HG02571 (cell line): ENCODE data around the gene CHTF18.
"Not testable (repeated sequence)": the region's sequence is repeated elsewhere in the genome, so short reads cannot be mapped to it uniquely, and the experiment has no call there.

ENCODE experiments used
- ATAC-seq: cut with Tn5 transposase; IDR thresholded peaks from one replicate; pipeline ENCODE4 v1.9.1; 2021; ENCODE audit warnings: mild to moderate bottlenecking, moderate library complexity; ENCODE audit not compliant: unreplicated experiment

Gene CHTF18

DNA sequence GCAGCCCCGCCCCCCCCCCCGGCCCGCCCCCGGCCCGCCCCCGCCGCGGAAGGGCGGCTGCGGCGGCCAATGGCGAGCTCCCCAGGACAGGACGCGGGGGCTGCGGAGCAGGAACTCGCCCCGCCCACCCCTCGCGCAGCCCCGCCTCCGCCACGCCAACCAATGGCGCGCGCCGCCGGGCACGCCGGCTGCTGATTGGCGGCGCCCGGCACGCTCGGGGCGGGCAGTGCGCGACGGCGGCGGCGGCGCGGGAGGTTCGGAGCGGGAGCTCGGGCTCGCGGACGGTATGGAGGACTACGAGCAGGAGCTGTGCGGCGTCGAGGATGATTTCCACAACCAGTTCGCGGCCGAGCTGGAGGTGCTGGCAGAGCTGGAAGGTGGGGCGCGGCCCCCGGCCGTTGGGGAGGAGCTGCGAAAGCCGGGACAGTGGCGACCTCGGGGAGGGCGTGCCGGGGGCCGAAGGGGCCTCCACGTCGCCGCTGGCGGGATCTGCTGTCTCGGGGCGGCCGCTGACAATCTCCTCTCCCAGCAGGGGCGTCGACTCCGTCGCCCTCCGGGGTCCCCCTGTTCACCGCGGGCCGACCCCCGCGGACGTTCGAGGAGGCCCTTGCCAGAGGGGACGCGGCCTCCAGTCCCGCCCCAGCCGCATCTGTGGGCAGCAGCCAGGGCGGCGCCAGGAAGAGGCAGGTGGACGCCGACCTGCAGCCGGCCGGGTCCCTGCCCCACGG, at the start of gene CHTF18:
CHTF18 (plus strand) TSS at position 222 of the 728 bp plus-strand sequence; CDS start at position 287, 65 bp downstream.
- ATAC-seq = peak; percentile 63

DNA sequence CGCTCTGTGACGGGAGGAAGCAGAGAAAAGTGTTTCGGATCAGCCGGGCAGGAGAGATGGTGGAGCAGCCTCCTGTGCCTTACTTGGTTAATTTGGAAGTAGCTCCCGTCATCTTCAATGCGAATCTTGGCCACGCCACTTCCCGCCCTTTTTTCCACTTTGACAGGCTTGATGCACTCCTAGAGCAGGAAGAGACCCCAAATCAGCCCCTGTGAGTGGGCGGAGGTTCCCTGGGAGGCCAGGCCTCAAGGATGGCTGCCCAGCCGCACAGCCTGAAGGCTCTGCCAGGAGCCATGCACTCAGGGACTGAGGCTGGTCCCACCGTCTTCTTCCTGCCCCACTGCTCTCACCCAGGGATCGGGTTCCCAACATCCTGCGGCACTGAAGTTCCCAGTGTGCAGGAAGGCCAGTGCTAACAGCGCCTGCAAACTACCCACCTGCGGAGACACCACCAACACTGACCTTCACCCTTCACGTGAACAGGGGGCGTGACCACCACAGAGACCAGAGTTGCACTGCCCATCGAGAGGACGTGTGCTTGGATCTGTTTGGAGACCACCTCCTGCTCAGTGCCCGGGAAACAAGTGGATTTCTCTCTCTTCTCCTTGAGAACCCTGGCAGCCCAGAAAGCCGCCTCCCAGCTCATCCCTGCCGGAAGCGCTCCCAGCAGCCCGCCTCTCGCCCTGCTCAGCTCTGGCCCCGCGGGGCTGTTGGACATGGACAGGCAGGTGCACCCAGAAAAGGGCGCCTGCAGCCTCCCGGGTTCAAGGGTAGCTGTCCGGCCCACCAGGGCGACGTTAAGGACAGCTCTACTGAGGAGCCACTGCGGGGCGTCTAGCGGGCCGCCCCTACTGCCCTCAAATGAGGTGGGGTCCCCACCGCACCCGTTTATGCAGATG, 48.6 kb upstream of the CHTF18 start:
- no peak for ATAC-seq

DNA sequence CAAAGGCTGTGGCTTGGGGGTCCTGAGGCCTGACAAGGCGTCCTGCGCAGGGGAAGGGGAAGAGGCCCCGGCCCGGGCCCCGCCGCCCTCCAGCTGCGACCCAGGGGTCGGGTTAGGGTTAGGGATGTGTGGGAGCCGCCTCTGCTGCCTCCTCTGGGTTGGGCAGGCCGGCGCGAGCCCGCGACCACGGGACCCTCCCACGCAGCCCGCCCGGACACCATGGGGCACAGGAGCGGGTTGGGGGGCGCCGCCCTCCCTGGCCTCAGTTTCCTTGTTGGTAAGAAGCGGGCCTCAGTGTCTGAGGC, 48.0 kb upstream of the CHTF18 start:
- no peak for ATAC-seq

DNA sequence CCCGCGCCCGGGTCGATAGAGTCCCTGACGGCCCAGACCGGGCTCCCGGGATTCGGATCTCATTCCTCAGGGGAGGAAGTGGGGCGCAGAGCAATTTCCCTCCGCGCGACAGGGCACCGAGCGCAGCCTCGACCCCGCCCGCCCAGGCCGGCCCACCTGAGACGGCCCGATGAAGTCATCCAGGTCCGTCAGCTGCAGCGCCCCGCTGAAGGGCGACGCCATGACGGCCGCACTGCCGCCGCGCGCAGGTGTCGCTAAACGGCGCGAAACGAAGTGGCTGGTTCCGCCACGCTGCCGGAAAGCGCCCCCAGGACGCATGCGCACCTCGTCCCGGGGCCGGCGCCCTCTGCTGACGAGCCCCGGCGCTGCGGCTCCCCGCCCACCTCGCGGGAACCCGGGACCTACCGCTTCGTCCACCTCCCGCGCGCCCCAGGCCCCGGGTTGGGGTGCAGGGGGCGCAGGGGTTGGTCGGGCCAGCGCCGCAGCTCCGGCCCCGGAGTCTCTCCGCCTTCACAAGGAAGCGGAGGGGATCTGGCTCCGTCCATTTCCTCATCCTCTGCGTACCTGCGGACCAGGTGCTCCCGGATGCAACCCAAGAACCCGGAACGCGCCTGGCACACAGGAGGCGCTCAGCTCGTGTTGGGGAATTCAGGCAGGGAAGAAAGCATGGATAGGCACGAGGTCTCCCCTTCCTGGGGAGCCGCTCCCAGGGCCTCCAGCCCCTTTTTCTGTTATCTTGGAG, 47.5 kb upstream of the CHTF18 start, which contains the start of gene CIAO3:
CIAO3 (minus strand) TSS at position 234 of the 742 bp plus-strand sequence; CDS start at position 222, 12 bp downstream.
- peak; percentile 71 for ATAC-seq

DNA sequence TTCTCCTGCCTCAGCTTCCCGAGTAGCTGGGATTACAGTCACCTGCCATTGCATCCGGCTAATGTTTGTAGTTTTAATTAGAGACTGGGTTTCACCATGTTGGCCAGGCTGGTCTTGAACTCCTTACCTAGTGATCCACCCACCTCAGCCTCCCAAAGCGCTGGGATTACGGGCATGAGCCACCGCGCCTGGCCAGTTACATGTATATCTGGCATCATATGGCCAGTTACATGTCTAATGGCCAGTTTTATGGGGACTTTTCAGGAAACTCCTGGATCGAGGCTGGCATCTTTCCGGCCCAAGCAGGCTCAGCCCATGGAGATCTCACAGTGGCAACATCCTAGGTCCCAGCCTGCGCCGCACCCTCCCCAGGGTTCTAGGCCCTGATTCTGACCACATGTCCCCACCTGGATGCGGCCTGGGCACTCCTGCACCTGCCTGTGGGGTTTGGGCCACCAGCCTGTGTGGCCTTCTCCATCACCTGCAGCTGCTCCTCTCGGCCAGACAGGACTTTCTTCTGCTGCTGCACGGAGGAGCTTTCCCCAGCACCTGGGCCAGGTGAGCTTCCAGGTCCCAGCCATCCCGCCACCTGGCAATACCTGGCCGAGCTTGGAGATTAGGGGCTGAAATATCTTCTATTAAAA, 46.3 kb upstream of the CHTF18 start:
- no peak for ATAC-seq

DNA sequence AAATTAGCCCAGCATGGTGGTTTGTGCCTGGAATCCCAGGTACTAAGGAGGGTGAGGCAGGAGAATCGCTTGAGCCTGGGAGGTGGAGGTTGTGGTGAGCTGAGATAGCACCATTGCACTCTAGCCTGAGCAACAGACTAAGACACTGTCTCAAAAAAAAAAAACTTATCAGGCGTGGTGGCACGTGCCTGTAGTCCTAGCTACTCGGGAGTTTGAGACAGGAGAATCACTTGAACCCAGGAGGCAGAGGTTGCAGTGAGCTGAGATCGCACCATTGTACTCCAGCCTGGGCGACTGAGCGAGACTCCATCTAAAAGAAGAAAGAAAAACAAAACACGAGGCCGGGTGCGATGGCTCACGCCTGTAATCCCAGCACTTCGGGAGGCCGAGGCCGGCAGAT, 45.5 kb upstream of the CHTF18 start:
- not testable (repeated sequence) for ATAC-seq

DNA sequence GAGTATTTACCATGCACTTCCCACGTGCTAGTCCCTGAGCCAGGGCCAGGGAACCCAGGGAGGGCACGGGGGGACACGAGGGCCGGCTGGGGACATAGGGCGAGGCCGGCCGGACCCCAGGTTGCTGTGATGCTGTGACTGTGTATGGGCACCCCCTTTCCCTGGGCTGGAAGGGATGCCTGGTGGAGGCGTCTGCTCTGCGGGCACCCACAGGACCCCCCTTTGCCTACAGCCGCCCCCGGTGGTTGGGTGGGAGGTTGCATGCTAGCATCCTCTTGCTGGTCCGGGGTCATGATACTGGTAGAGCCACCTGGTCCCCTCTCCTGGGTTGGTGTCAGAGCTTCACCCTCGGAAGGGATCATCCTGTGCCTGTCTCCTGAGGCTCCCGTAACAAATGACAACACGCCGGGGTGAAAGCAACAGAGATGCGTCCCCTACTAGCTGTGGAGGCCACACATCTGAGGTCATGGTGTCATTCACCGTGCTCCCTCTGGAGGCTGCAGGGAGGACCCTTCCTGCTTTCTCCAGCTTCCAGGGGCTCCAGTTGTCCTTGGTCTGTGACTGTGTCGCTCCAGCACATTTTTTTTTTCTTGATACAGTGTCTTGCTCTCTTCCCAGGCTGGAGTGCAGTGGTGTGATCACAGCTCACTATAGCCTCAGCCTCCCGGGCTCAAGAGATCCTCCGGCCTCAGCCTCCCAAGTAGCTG, 44.5 kb upstream of the CHTF18 start:
- ATAC-seq = no peak

DNA sequence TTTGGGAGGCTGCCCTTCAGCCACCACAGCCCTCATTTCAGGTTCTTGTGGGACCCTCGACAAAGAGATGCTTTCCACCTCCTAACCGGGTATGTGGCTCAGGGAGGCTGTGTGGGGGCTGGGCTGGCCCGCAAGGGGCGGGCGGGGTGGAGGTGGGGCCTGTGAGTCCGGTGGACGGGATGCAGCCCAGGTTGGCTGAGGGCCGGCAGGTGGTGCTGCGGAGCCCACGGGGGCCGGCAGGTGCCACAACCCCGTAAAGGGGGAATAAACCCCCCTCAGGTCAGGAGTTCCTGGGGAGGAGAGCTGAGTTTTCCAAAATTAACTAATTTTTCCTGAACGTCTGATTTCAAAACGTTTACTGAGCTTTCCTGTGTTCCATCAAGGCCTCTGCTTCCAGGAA, 42.7 kb upstream of the CHTF18 start:
- no peak for ATAC-seq

DNA sequence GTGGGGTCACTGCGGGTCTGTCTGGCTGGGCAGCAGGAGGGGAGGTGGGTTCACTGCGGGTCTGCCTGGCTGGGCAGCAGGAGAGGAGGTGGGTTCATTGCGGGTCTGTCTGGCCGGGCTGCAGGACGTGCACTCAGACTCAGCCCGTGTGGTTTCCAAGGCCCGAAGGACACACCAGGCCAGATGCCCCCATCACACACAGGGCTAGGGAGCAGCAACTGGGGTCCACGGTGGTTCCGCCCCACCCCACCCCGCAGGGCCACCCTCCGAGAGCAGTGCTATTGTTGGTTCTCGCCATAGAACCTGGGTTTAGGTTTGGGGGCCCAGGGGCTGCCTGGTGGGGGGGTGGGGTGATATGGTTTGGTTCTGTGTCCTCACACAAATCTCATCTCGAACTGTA, 41.8 kb upstream of the CHTF18 start:
- ATAC-seq = no peak

DNA sequence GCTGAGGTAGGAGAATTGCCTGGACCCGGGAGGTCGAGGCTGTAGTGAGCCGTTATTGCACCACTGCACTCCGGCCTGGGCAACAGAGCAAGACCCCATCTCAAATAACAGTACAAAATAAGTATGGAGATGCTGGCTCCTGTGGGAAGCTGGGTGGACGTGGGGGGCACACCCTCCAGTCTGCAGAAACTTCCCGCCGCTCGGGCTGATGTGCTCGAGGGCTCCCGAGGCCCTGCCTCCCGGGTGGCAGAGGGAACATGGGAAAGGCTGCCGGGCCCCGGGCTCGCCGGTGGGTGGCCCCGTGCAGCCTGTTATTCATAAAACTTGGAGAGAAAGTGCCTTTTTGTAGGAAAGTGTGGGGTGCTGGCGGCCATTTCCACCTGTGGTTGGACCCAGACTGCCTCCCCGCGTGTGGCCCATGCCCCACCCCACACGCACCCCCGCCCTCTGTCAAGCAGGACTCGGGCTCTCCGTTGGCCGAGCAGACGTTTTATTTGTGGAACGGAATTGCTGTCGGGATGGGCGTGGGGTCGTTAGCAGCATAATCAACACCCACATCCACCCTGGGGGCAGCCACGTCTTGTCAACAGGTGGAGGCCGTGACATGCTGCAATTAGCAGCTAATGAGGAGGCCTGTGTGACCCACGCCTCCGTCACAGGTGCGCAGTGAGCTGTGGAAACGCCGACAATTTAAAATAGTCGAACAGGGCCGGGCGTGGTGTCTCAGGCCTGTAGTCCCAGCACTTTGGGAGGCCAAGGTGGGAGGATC, 40.3 kb upstream of the CHTF18 start:
- ATAC-seq = no peak

DNA sequence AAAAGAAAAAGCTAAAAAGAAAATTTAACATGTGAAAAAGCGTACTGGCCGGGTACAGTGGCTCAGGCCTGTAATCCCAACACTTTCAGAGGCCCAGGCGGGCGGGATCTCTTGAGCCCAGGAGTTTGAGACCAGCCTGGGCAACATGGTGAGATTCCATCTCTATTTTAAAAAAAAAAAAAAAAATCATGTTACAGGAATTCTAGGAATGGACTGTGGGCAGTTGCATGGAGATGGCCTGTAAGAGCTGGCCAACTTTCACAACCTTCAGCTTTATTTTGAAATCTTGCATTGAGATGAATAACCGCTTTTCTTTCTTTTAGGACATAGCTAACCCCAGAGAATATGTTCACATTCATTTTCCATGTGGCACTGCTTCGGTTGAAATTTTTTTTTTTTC, 39.4 kb upstream of the CHTF18 start:
- ATAC-seq = no peak

DNA sequence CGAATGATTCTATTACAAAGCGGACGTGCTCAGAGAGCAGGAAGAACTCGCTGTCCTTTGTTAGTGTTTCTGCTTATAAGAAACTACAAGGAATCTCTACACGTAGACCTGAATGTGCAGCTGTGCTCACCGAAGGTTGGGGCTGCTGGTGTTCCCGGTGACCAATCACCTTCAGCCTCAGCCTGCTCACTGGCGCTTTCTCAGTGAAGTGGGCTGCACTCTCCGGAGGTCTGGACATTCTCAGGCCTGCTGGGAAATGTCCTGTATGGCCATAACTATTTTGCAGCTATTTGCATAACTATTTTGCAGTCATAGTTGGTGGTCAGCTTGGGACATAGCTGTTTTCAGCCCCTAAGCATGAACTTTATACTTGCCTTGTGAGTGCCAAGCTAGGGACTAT, 37.9 kb upstream of the CHTF18 start:
- no peak for ATAC-seq

DNA sequence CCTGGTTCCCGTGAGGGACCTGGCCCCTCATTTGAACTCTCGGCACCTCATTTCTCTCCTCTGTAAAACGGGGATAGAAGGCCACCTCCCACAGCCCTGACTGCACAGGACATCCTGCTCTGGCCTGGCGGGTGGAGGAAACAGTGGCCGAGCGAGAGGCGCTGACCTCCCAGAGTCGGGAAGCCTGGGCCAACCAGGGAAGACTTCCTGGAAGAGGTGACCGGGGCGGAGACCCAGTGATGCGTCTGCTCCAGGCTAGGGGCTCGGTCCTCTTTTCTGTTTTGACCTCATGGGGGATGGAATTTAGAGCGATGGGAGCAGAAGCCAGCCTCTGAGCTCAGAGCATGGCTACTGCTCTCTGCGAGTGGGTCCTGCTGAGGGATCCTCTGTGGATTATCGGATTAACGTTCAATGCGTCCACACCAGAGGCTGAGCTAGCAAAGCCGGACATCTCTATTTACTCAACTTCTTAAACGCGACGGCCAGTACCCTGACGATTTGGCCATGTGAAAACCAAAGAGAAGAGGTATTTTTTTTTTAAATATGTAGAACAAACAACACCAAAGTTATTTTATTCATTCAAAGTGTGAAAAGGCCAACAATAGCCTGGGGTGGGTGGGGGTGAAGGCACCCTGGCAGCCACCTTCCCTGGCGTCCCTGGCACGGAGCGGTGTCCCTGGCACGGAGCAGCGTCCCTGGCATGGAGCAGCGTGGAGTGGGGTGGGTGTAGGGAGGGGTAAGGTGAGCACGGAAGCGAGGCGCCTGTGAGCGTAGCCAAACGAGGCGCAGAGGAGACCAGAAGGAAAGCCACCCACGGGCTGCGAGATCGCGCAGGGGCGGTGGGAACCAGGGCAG, 37.0 kb upstream of the CHTF18 start:
- ATAC-seq = no peak

DNA sequence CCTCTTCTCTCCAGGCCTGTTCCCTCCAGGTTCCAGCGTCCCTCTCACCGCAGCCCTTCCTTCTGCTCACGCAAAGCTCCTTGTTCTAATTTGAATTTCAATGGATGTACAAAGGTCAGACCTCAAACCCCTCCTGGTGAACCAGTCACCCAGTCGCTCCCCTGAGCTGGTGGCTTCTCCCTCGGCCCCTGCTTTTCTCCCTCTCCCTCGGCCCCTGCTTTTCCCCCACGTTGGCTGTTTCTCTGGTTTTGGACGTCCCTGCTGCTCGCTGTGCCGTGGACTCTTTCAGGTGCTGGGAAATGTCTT, 36.5 kb upstream of the CHTF18 start:
- ATAC-seq = no peak

DNA sequence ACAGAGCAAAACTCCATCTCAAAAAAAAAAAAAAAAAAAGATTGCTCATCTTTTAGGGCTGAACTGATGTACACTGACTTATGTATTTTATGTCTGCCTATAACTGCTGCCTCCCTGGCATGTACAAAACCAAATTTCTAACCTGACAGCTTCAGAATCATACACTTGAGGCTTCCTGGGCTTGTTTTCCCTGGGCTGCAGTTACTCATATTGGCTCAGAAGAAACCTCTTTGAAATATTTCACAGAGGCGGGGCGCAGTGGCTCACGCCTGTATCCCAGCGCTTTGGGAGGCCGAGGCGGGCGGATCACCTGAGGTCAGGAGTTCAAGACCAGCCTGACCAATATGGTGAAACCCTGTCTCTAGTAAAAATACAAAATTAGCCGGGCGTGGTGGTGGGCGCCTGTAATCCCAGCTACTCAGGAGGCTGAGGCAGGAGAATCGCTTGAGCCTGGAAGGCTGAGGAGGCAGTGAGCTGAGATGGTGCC, 34.3 kb upstream of the CHTF18 start:
- ATAC-seq = not testable (repeated sequence)

DNA sequence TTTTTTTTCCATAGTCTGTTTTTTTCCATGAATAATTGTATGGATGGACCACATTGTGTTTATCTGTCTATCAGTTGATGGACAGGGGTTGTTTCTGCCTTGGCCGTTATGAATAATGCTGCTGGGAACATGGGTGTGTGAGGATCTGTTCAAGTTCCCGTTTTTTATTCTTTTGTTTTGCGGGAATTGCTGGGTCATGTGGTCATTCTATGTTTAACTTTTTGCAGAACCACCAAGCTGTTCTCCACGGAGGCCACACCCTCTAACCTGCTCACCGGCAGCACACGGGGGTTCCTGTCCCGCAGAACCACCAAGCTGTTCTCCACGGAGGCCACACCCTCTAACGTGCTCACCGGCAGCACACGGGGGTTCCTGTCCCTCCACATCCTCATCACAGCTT, 33.8 kb upstream of the CHTF18 start:
- no peak for ATAC-seq

DNA sequence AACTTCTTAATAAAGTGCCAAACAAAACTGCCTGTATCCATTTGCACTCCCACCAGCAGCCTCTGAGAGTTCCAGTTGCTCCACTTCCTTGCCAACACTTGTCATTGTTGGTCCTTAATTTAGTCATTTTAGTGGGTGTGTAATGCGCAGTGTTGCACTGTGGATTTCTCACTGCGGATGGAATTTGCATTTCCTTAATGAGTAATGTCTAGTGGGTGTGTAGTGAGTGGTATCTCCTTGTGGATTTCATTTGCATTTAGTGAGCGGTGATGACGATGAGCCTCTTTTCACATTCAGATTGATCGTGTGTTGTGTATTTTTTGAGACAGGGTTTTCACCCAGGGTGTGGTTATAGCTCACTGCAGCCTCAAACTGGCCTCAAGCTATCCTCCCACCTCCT, 32.0 kb upstream of the CHTF18 start:
- no peak for ATAC-seq

DNA sequence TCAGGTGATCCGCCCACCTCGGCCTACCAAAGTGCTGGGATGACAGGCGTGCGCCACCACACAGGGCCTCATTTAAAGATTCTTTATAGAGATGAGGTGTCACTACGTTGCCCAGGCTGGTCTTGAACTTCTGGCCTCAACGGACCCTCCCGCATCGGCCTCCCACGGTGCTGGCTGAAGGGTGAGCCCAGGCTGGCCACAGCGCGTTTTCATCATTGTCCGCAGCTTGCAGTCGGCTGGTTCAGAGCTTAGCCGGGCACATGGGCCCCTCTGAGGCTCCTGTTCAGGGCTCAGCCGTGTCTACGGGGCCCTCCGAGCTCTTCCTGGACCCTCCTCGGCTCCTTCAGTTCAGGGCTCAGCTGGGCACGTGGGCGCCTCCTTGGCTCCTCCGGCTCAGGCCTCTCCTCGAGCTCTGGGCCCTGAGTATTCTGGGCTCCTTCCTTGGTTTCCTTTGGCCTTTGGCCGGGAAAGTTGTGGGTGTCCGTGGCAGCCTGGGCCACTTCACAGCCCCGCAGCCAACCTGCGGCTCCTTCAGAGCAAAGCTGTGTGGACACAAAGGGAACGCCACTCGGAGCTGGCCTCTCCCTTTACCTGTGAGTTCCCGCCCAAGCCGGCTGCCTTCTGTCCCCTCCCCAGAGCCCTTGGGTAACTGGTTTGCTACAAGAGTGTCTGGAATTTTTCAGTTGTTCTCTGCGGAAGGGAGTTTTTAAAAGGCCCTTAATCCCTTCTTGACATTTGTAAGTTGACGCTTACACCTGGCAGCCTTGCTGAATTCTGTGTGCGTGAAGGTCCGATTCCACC, 29.1 kb upstream of the CHTF18 start:
- no peak for ATAC-seq
